Stimulated activated CD4-positive, alpha-beta T cell treated with anti-CD3 and anti-CD28 coated beads, Interleukin-12 subunit alpha, Interleukin-12 subunit beta, amount 100 ng/mL, for 4 hours (primary cell): Measurements from ENCODE around the gene NSUN7.

Experiments
- DNase-seq: peaks from one replicate; pipeline ENCODE4 v3.0.0-alpha.2; 2020

NSUN7 gene

DNA sequence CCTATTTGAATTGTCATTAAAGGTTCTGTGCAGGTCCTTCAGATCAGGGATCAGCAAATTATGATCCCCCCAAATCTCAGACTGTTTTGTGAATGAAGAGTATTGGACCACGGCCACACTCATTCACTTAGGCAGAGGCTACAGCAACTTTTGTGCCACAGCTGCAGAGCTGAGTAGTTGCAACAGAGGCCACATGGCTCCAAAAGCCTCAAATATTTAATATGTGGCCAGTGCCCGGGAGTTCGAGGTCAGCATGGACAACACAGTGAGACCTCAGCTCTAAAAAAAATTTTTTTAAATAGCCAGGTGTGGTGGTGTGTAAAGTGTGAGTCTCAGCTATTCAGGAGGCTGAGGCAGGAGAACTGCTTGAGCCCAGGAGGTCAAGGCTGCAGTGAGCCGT is 100.7 kb downstream of the NSUN7 start:
- no peak for DNase-seq

DNA sequence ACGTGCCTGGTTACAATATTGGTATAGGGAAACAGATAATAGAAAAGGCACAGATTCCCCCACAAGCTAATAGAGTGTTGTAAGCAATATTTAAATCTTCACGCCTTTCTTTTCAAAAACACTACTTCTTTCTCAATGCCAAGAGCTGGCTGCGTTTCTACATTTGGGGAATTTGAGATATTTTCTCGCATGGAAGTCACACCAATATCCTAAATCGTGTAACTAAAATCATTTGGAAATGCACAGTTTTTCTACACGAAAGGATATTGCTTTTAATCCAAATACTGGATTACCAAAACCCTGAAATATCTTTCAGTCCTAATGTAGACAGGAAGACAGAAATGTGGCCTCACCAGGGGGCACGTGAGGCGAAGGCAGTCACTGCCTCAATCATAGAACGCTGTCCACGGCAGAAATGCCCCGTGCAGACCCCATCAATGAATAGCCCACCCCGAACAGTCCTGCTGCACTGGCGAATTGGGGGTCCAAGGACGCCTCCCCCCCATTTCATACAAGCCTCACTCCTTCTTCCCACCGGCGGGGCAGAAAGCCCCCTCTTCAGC is 106.6 kb downstream of the NSUN7 start:
- DNase-seq, result no peak

DNA sequence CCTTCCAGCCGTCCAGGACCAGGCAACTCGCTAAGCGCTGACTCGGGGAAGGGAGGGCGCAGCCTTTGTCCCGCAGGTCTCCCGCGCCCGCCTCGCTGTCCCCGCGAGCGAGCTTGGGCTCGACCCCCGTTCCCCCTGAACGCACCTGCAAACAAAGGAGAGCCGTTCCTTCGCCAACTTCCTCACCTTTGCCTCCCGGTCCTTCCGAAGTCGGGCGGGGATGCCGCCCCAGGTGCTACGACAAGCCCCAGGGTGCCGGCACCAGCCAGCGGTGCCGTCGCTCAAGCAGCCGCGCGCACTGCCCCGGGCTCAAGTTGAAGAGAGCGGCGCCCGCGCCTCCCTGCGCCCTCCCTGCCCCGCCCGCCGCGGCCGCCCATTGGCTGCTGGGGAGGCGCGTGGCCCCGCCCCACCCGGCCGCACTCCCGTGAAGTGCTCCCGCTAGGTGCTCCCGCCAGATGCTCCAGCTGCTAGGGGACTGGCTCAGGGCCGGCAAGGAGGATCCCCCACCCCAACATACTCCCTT is 107.1 kb downstream of the NSUN7 start:
- DNase-seq, result peak; percentile 66

DNA sequence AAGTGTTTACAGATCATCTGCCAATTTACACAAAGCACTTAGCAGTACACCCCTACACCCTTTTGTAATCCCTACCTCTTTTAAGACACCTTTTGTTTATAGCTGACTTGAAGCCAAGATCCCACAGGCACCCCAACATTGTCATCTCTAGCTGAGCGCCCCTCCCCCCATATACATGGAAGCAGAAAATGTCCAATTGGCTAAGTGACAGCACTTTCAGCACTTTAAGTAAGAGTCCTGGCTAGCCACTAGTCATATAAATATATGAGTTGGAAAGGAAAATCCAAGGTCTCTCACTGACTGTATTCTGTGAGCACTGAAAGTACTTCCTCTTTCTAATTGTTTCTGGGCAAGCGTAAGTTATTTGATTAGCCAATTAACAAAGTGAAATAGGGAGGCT is 108.2 kb downstream of the NSUN7 start:
- DNase-seq, result no peak

DNA sequence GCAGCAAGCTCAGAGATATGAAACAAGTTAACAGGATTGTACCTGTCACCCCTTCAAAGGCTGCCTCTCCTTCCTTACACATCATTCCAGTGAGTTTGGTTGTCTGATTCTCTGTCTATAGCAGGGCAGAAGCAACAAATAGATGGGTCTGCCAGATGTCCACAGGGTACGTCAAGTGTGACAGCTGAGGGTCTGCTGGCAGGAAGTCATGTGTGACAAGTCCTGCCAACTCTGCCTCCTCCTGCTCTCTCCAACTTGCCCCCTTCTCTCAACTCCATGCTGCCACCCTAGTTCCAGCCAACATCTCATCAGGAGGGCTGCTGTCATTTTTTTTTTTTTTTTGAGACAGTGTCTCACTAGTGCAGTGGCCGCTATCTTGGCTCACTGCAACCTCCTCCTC is 109.2 kb downstream of the NSUN7 start:
- DNase-seq, result no peak
